SK-N-SH treated with all-trans-retinoic acid at 6 μM for 48 hours (cell line): ENCODE data around the gene CSRP1.

Experiments
- ATAC-seq: fragments of 200-7000 bp; cut with Tn5 transposase; 3 replicates; pipeline ENCODE4 v1.9.1; 2020; ENCODE audit warnings: mild to moderate bottlenecking, moderate library complexity
- ARNTL ChIP-seq: fragments of 450-650 bp; formaldehyde crosslinking; IDR thresholded peaks from 2 replicates; pipeline ENCODE4 v1.5.0; 2020; ENCODE audit warnings: low read depth, mild to moderate bottlenecking, moderate library complexity, borderline replicate concordance
- BACH2 ChIP-seq: fragments of 250-450 bp; sonication (Bioruptor Pico); IDR thresholded peaks from 2 replicates; pipeline ENCODE4 v1.9.0; 2021; ENCODE audit warnings: mild to moderate bottlenecking, borderline replicate concordance
- CSDC2 ChIP-seq: fragments of 250-450 bp; sonication (Bioruptor Pico); IDR thresholded peaks from 2 replicates; pipeline ENCODE4 v1.5.0; 2020; ENCODE audit warnings: mild to moderate bottlenecking, moderate library complexity
- ESRRG ChIP-seq: fragments of 250-450 bp; sonication (Bioruptor Pico); IDR thresholded peaks from 2 replicates; pipeline ENCODE4 v1.6.1; 2021; ENCODE audit warnings: mild to moderate bottlenecking
- GLIS3 ChIP-seq: fragments of 250-450 bp; sonication (Bioruptor Pico); IDR thresholded peaks from 2 replicates; pipeline ENCODE4 v1.5.0; 2020; ENCODE audit warnings: mild to moderate bottlenecking, moderate library complexity
- ISL1 ChIP-seq: fragments of 250-450 bp; sonication (Bioruptor Pico); IDR thresholded peaks from 2 replicates; pipeline ENCODE4 v2.1.2; 2022; ENCODE audit warnings: mild to moderate bottlenecking, moderate library complexity
- OSR1 ChIP-seq: fragments of 250-450 bp; sonication (Bioruptor Pico); IDR thresholded peaks from 2 replicates; pipeline ENCODE4 v1.8.0; 2022; ENCODE audit warnings: moderate library complexity, mild to moderate bottlenecking, inconsistent platforms
- PPARA ChIP-seq: fragments of 250-450 bp; sonication (Bioruptor Pico); IDR thresholded peaks from 2 replicates; pipeline ENCODE4 v1.5.0; 2020; ENCODE audit warnings: mild to moderate bottlenecking, borderline replicate concordance
- RARB ChIP-seq: fragments of 250-450 bp; sonication (Bioruptor Pico); IDR thresholded peaks from 2 replicates; pipeline ENCODE4 v1.8.0; 2021; ENCODE audit warnings: mild to moderate bottlenecking, moderate library complexity
- SNAI2 ChIP-seq: fragments of 250-450 bp; sonication (Bioruptor Pico); IDR thresholded peaks from 2 replicates; pipeline ENCODE4 v1.5.0; 2020; ENCODE audit warnings: mild to moderate bottlenecking, moderate library complexity
- TCF4 ChIP-seq: fragments of 250-450 bp; sonication (Bioruptor Pico); IDR thresholded peaks from 2 replicates; pipeline ENCODE4 v1.8.0; 2021; ENCODE audit warnings: mild to moderate bottlenecking, moderate library complexity, borderline replicate concordance
- TOX ChIP-seq: fragments of 250-450 bp; sonication (Bioruptor Pico); IDR thresholded peaks from 2 replicates; pipeline ENCODE4 v1.8.0; 2021; ENCODE audit warnings: mild to moderate bottlenecking, moderate library complexity, borderline replicate concordance
- ZC3H10 ChIP-seq: fragments of 250-450 bp; sonication (Bioruptor Pico); IDR thresholded peaks from 2 replicates; pipeline ENCODE4 v1.5.1; 2021; ENCODE audit warnings: mild to moderate bottlenecking, moderate library complexity
- ZFP3 ChIP-seq: fragments of 250-450 bp; sonication (Bioruptor Pico); IDR thresholded peaks from 2 replicates; pipeline ENCODE4 v1.5.0; 2020; ENCODE audit warnings: mild to moderate bottlenecking, moderate library complexity
- ZFP30 ChIP-seq: fragments of 450-650 bp; formaldehyde crosslinking; IDR thresholded peaks from 2 replicates; pipeline ENCODE4 v1.5.0; 2022; ENCODE audit warnings: mild to moderate bottlenecking, moderate library complexity
- ZNF565 ChIP-seq: fragments of 450-650 bp; formaldehyde crosslinking; conservative IDR thresholded peaks from 2 replicates; pipeline ENCODE4 v1.5.0; 2020; ENCODE audit warnings: low read depth, mild to moderate bottlenecking, moderate library complexity
- ZNF70 ChIP-seq: fragments of 450-650 bp; formaldehyde crosslinking; IDR thresholded peaks from 2 replicates; pipeline ENCODE4 v1.5.0; 2020; ENCODE audit warnings: mild to moderate bottlenecking, moderate library complexity
- ZNF8 ChIP-seq: fragments of 450-650 bp; formaldehyde crosslinking; IDR thresholded peaks from 2 replicates; pipeline ENCODE4 v1.5.0; 2020; ENCODE audit warnings: mild to moderate bottlenecking, moderate library complexity
- TF ChIP-seq, protein P1 (sequence below): fragments of 250-450 bp; sonication (Bioruptor Pico); IDR thresholded peaks from 2 replicates; pipeline ENCODE4 v1.8.0; 2021; ENCODE audit warnings: low read depth, mild to moderate bottlenecking, moderate library complexity, borderline replicate concordance
- TF ChIP-seq, protein P2 (sequence below): fragments of 250-450 bp; sonication (Bioruptor Pico); IDR thresholded peaks from 2 replicates; pipeline ENCODE4 v1.8.0; 2020; ENCODE audit warnings: mild to moderate bottlenecking, moderate library complexity, borderline replicate concordance
- TF ChIP-seq, protein P3 (sequence below): fragments of 250-450 bp; sonication (Bioruptor Pico); IDR thresholded peaks from 2 replicates; pipeline ENCODE4 v1.5.1; 2020; ENCODE audit warnings: low read depth, mild to moderate bottlenecking, moderate library complexity
- TF ChIP-seq, protein P4 (sequence below): fragments of 250-450 bp; sonication (Bioruptor Pico); IDR thresholded peaks from 2 replicates; pipeline ENCODE4 v1.5.1; 2021; ENCODE audit warnings: mild to moderate bottlenecking, moderate library complexity
- TF ChIP-seq, protein P5 (sequence below): fragments of 250-450 bp; sonication (Bioruptor Pico); IDR thresholded peaks from 2 replicates; pipeline ENCODE4 v1.5.0; 2020; ENCODE audit warnings: mild to moderate bottlenecking, moderate library complexity

CSRP1 gene

DNA sequence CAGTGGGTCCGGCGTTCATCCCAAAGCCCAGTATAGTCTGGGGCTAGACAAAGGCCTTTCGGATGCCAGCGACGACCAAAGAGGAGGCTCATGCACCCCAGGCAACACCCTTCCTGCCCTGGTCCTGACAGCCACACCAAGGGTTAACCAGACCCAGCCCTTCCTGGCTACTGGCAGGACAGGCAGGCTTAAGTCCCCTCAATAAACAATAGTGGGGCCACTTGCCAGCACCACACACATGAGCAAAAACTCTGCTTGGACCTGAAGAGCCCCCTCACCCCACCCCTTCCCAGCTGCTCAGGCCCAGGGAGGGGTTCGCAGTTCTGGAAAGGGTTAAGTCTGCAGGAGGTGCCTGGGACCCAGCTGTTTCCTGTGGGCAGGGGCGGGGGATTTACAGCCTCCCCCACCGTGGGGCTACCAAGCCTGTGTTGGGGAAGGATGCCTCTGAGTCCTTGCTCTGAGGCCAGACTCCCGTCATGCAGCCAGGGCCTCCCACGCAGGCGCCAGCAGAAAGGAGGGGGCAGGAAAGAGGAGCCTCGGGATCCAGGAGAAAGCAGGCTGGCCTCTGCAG lies 56.1 kb downstream of the CSRP1 start:
- peak; percentile 85 for ATAC-seq
- TF ChIP-seq, protein P1, sequence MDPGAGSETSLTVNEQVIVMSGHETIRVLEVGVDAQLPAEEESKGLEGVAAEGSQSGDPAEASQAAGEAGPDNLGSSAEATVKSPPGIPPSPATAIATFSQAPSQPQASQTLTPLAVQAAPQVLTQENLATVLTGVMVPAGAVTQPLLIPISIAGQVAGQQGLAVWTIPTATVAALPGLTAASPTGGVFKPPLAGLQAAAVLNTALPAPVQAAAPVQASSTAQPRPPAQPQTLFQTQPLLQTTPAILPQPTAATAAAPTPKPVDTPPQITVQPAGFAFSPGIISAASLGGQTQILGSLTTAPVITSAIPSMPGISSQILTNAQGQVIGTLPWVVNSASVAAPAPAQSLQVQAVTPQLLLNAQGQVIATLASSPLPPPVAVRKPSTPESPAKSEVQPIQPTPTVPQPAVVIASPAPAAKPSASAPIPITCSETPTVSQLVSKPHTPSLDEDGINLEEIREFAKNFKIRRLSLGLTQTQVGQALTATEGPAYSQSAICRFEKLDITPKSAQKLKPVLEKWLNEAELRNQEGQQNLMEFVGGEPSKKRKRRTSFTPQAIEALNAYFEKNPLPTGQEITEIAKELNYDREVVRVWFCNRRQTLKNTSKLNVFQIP (CRISPR knock-in tag): no peak
- TF ChIP-seq SNAI2 (CRISPR knock-in tag): no peak
- TF ChIP-seq ARNTL (CRISPR knock-in tag): no peak
- no peak for TF ChIP-seq PPARA (CRISPR knock-in tag)
- no peak for TF ChIP-seq CSDC2
- TF ChIP-seq ZNF565 (CRISPR knock-in tag): no peak
- TF ChIP-seq ZFP30 (CRISPR knock-in tag): no peak
- TF ChIP-seq ZC3H10 (CRISPR knock-in tag): no peak
- no peak for TF ChIP-seq TCF4
- no peak for TF ChIP-seq RARB (CRISPR knock-in tag)
- TF ChIP-seq TOX (CRISPR knock-in tag): no peak
- TF ChIP-seq, protein P2, sequence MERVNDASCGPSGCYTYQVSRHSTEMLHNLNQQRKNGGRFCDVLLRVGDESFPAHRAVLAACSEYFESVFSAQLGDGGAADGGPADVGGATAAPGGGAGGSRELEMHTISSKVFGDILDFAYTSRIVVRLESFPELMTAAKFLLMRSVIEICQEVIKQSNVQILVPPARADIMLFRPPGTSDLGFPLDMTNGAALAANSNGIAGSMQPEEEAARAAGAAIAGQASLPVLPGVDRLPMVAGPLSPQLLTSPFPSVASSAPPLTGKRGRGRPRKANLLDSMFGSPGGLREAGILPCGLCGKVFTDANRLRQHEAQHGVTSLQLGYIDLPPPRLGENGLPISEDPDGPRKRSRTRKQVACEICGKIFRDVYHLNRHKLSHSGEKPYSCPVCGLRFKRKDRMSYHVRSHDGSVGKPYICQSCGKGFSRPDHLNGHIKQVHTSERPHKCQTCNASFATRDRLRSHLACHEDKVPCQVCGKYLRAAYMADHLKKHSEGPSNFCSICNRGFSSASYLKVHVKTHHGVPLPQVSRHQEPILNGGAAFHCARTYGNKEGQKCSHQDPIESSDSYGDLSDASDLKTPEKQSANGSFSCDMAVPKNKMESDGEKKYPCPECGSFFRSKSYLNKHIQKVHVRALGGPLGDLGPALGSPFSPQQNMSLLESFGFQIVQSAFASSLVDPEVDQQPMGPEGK (CRISPR knock-in tag): no peak
- no peak for TF ChIP-seq GLIS3 (CRISPR knock-in tag)
- TF ChIP-seq OSR1 (CRISPR knock-in tag): no peak
- no peak for TF ChIP-seq BACH2
- TF ChIP-seq ISL1 (CRISPR knock-in tag): no peak

DNA sequence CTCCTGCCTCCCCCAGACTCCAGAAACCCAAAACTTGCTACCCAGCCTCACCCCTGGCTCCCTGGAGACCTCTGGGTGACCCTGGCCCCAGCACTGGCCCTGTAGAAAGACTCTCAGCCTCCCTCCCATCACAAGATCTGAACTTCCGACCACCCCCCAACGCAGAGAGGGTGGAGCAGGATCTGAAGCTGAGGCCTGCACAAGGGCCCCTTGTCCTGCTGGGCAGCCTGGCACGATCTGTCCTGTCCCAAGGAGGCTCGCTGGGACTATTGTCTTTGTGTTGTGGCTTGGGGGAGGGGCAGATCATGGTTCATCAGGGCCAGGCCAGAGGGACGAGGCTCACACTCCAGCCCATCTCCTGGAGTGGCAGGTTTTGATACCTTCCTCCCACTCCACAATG lies 57.9 kb downstream of the CSRP1 start:
- TF ChIP-seq, protein P3, sequence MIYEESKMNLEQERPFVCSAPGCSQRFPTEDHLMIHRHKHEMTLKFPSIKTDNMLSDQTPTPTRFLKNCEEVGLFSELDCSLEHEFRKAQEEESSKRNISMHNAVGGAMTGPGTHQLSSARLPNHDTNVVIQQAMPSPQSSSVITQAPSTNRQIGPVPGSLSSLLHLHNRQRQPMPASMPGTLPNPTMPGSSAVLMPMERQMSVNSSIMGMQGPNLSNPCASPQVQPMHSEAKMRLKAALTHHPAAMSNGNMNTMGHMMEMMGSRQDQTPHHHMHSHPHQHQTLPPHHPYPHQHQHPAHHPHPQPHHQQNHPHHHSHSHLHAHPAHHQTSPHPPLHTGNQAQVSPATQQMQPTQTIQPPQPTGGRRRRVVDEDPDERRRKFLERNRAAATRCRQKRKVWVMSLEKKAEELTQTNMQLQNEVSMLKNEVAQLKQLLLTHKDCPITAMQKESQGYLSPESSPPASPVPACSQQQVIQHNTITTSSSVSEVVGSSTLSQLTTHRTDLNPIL: no peak
- ATAC-seq: no peak

DNA sequence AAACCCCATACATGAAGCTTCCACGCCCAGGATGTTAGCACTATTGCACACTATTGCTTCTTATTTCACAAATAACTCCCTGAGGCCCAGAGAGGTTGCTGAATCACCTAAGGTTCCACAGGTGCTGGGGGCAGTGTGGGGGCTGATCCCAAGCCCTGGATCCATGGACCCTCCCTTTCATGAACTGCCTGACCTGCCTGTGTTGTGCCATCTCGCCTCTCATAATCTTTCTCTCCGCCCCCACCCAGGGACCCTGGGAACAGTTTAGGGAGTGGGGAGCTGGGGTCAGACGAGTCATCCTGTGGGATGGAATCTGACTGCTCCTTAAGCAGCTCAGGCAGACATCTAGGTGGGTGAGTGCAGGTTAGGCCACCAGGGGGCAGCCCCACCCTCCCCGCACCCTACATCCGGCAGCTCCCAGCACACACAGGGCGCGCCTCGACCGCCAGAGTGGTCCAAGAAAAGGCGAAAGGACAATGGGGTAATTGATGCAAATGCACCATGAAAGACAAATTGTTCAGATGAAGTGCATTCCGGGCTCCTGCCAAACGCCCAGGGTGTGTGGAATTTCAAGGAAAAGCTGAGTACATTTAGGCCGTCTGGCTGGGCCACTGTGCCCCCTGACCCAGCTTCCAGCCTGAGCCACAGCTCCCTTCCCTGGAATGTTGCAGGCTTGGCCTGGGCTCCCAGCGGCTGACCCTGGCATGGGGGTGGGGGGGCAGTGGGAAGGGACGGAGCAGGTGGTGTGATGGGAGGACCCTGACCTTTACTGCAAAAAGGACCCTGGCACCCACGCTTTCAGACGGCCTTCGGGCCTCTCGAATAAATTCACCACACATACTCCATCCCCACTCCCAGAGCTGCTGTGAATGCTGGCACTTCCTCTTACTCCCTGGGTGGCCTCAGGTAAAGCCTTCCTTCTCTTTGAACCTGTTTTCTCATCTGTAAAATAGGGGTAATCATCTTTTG lies 58.7 kb downstream of the CSRP1 start:
- ATAC-seq: peak; percentile 89
- TF ChIP-seq ZNF565 (CRISPR knock-in tag) (no peak), ARNTL (CRISPR knock-in tag) (no peak), ZFP3 (CRISPR knock-in tag) (no peak)

DNA sequence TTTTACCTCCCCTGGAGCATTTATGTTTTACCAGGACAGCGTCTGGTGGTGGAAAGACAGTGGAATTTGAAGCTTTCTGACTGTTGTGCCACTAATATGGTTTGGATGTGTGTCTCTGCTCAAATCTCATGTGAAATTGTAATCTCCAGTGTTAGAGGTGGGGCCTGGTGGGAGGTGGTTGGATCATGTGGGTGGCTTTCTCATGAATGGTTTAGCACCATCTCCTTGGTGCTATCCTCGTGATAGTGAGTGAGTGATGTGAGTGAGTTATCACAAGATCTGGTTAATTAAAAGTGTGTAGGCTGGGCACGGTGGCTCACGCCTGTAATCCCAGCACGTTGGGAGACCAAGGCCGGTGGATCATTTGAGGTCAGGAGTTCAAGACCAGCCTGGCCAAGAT lies 61.6 kb downstream of the CSRP1 start:
- TF ChIP-seq ISL1 (CRISPR knock-in tag) (no peak), CSDC2 (no peak), OSR1 (CRISPR knock-in tag) (no peak), BACH2 (no peak), TOX (CRISPR knock-in tag) (no peak), PPARA (CRISPR knock-in tag) (no peak), ZNF70 (no peak), ESRRG (CRISPR knock-in tag) (no peak), ZNF8 (no peak), GLIS3 (CRISPR knock-in tag) (no peak), ARNTL (CRISPR knock-in tag) (no peak), ZC3H10 (CRISPR knock-in tag) (no peak)
- TF ChIP-seq, protein P4, sequence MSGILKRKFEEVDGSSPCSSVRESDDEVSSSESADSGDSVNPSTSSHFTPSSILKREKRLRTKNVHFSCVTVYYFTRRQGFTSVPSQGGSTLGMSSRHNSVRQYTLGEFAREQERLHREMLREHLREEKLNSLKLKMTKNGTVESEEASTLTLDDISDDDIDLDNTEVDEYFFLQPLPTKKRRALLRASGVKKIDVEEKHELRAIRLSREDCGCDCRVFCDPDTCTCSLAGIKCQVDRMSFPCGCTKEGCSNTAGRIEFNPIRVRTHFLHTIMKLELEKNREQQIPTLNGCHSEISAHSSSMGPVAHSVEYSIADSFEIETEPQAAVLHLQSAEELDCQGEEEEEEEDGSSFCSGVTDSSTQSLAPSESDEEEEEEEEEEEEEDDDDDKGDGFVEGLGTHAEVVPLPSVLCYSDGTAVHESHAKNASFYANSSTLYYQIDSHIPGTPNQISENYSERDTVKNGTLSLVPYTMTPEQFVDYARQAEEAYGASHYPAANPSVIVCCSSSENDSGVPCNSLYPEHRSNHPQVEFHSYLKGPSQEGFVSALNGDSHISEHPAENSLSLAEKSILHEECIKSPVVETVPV (CRISPR knock-in tag): no peak
- TF ChIP-seq, protein P5, sequence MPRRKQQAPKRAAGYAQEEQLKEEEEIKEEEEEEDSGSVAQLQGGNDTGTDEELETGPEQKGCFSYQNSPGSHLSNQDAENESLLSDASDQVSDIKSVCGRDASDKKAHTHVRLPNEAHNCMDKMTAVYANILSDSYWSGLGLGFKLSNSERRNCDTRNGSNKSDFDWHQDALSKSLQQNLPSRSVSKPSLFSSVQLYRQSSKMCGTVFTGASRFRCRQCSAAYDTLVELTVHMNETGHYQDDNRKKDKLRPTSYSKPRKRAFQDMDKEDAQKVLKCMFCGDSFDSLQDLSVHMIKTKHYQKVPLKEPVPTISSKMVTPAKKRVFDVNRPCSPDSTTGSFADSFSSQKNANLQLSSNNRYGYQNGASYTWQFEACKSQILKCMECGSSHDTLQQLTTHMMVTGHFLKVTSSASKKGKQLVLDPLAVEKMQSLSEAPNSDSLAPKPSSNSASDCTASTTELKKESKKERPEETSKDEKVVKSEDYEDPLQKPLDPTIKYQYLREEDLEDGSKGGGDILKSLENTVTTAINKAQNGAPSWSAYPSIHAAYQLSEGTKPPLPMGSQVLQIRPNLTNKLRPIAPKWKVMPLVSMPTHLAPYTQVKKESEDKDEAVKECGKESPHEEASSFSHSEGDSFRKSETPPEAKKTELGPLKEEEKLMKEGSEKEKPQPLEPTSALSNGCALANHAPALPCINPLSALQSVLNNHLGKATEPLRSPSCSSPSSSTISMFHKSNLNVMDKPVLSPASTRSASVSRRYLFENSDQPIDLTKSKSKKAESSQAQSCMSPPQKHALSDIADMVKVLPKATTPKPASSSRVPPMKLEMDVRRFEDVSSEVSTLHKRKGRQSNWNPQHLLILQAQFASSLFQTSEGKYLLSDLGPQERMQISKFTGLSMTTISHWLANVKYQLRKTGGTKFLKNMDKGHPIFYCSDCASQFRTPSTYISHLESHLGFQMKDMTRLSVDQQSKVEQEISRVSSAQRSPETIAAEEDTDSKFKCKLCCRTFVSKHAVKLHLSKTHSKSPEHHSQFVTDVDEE: no peak
- no peak for ATAC-seq
